Umbilical cord (tissue), 2 donors: ENCODE data around the gene GSG1L. TPM values are rescaled to one million over a fixed set of nuclear protein-coding genes. Genes with fewer than 3 reads are reported as not detected.

Source experiments
- DNase-seq: peaks from one replicate; pipeline ENCODE4 v3.0.0-alpha.2; 2015; ENCODE audit warnings: low spot score
- total RNA-seq: library from RNA; depleted of rRNA; stranded (reverse); fragments of >200 nt; gene quantifications from one replicate; pipeline ENCODE4 v1.2.3, GENCODE V29; 2014; ENCODE audit warnings: low replicate concordance; ENCODE audit not compliant: insufficient read depth

The GSG1L gene
- total RNA-seq, 1 donor from 2014 or later = not detected

- DNase-seq = no peak
These were observed 242.7 kb downstream of the GSG1L start for GRCh38 chr16:27820646-27821345.

- DNase-seq = no peak
These were observed 243.5 kb downstream of the GSG1L start for GRCh38 chr16:27819881-27820610.

- DNase-seq = no peak
These were observed 244.2 kb downstream of the GSG1L start for GRCh38 chr16:27819356-27819755.

DNA sequence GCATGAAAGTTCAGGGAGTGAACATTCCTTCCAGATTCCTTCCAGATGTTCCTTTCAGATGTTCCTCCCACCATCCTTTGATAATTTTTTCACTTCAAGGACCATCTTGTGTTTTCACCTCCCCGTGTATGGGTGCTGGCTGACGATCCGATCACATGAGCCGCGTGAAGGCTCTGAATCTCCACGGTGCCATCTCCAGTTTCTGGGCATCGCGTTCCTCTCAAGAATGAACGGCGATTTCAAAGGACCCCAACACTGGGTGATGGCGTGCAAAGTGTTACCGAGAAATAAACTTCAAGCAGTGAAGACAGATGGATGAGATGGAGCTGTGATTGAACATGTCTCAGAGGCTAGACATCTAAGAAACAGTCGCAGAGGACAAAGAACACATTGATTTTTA lies 245.3 kb downstream of the GSG1L start:
- DNase-seq = no peak

GRCh38 chr16:27817038-27817437 lies 246.5 kb downstream of the GSG1L start:
- no peak for DNase-seq

DNA sequence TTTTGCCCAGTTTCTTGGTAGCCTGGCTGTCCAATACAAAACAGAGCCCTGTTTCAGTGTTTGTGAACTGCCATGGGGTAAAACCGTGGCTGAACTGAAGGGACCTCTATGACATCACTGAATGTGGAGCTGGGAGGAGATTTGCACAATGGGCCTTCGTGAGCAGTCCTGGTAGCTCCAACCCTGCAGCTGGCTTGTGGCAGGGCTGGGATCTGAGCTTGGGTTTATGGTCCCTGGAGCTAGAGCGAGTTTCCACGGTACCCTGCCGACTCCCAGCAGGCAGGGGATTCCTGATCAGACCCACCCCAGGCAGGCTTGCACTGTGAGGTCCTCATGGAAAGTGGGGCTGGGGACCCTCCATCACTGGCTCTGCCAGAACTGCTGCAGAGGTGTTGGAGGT lies 247.0 kb downstream of the GSG1L start:
- DNase-seq = no peak

- DNase-seq = no peak
These were observed 249.9 kb downstream of the GSG1L start for GRCh38 chr16:27813591-27813990.

GRCh38 chr16:27811881-27812280 lies 251.6 kb downstream of the GSG1L start:
- no peak for DNase-seq

DNA sequence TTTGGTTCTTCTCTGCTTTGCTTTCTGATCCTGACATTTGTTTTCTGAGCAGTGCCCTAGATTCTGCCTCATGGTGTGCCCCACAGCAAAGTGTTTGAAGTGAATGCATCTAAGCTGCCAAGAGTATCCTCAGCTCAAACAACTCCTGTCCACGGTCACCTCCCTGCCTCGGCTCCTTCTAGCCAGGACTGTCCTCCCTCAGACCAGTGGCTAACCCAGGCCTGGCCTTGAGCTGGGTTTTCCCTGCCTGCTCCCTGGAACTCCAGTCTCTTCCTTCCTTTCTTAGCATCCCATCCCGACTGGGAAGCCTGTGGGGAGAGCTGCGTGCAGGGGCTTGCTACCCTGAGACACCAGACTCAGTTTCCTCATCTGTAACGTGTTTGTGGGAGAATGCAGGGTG lies 256.5 kb downstream of the GSG1L start:
- DNase-seq = no peak

GRCh38 chr16:27806388-27806787 lies 257.1 kb downstream of the GSG1L start:
- no peak for DNase-seq

- no peak for DNase-seq
These were observed 257.6 kb downstream of the GSG1L start for GRCh38 chr16:27805828-27806351.

DNA sequence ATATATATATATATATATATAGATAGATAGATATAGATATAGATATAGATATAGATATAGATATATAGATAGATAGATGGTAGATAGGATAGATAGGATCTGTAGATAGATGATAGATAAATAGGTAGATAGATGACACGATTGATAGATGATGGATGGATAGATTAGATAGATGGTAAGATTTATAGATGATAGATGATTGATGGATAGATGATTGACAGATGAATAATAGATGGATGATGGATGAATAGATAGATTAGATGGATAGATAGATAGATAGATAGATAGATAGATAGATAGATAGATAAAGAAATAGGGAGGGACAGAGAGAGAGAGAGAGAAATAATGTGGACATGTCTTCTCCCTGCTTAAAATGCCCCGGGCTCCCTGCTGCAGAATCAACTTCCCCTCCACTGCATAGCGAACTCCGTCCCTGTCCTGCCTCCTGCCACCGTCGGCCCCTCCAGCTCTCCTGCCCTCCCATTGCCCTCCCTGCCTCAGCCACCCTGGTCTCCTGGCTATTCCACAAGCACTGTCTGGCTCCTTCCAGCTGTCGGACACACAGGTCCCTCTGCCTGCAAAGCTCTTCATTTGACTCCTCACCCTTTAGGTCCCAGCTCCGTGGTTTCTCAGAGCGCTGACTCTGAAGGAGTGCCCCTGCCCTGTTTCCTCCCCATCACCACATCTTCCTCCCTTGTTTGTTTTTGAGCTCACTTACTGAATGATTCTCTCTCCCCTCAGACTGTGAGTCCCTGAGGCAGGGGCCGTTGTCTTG lies 259.6 kb downstream of the GSG1L start:
- no peak for DNase-seq

DNA sequence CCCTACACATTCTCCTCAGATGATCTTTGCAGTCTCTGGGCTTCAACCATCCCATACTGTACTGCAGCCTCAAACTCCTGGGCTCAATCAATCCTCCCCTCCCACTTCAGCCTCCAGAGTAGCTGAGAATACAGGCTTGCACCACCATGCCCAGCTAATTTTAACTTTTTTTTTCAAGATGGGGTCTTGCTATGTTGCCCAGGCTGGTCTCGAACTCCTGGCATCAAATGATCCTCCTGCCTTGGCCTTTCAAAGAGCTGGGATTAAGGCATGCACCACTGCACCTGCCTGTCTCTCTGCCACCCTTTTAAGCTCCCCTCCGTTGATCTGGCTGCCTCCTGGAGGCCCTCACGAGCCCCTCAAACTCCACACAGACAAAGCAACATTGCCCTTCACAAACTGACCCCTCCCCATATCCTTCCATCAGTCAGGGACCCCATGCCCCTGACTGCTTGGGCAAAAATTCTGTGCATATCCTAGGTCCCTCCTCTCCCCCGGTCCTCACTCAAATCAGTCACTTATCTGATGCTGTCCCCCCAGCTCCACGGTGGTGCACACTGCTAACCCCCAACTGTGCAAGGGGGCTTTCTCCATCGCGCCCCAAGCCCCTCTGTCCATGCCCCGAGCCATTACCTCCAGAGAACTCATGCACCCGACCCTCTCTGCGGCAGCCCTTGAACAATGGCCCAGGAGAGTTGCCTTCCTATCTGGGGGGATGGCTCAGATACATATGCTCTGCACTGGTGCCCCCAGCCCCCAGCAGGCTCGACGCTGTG lies 260.7 kb downstream of the GSG1L start:
- DNase-seq = no peak

DNA sequence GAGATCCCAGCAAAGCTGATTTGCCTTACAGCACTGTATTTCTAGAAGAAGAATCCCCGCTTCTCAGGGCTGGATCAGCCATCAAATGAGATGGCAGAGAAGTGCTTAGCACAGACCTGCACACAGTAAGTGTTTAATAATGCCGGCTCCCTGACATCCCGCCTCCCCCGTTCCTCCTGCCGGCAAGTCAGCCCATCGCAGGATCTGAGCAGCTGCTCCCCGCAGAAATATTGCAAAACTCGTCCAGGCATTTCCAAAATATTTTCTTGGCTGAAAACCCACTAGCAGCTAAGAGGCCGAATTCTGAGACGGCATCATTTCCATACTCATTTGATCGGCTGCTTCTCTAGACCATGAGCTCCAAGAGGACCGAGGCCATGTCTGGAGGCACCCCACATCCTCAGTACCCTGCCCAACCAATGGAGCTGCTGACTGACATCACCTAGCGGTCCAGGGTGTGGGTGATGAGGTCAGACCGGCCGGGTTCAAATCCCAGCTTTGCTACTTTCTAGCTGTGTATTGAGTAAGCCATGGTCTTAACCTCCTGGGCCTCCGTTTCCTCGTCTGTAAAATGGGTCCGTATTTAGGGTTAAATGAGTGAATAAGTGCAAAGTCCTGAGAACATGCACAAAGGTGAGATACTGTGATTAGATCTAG lies 262.1 kb downstream of the GSG1L start:
- DNase-seq = no peak

GRCh38 chr16:27800817-27801216 lies 262.7 kb downstream of the GSG1L start:
- DNase-seq = no peak

GRCh38 chr16:27799896-27800295 lies 263.6 kb downstream of the GSG1L start:
- no peak for DNase-seq

DNA sequence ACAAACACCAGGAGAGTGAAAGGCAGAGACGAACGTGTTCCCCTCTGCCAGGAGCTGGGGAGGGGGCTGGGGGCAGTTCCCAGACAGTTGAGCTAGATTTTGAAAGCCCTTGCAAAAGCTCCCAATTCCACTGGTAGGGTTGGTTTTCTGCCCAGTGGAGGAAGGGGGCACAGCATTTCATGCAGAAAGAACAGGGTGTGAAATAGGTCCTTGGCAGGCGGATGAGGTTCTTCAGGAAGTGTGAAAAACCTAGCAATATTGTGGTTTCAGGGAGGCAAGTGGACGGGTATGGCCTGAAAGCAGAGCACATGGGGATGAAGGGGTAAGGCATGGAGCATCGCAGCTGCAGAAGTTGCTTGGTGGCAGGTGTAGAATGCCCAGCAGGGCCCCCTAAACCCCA lies 265.3 kb downstream of the GSG1L start:
- DNase-seq = no peak

DNA sequence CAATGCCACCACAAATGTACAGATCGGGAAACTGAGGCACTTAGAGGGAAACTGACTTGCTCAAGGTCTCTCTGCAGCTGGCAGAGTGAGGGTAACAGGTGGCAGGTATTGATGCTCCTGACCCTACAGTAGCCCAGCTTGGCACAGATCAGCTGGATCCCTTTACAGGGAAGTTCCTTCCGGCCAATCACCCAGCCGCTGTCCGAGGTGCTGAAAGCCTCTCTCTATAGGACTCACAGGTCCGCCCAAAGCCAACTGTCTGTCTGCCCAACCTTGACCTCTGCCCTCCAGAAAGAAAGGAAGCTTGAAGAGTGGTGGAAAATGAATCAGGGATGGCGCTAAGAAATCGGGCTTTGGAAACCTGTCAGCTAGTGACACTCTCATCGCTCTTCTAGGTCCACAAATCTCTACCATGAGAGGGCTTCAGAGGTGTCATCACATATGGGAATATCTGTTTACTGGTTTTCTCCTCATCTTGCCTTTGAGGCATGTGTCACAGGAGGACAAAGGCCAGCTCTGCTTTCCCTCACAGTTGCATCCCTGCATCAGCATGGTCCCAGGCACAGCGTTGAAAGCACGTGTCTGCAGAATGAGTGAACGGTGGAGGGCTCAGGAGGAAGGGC lies 267.4 kb downstream of the GSG1L start:
- peak; percentile 39 for DNase-seq

- no peak for DNase-seq
These were observed 270.3 kb downstream of the GSG1L start for GRCh38 chr16:27793249-27793622.

GRCh38 chr16:27792486-27793248 lies 270.8 kb downstream of the GSG1L start:
- DNase-seq = no peak
